HepG2 (cell line): ENCODE measurements around the gene PGAP1. TPM values are rescaled to one million over a fixed set of nuclear protein-coding genes. Genes with fewer than 3 reads are reported as not detected.
A peak's percentile ranks its signal among the peaks of the same experiment; 100 is the strongest.

Source experiments
- ARNT2 ChIP-seq: sonication (generic); formaldehyde crosslinking; IDR thresholded peaks from 2 replicates; pipeline ENCODE4 v1.8.0; 2022; ENCODE audit warnings: mild to moderate bottlenecking, low read depth, missing genetic modification reagents, moderate library complexity
- ATF6 ChIP-seq: sonication (generic); formaldehyde crosslinking; conservative IDR thresholded peaks from 2 replicates; pipeline ENCODE4 v1.4.0; 2020; ENCODE audit warnings: missing genetic modification reagents
- CBX1 ChIP-seq: IDR thresholded peaks from one replicate; pipeline ENCODE4 v1.6.1; 2016; ENCODE audit warnings: antibody characterized with exemption, low read depth
- KIAA2018 ChIP-seq: sonication (generic); formaldehyde crosslinking; IDR thresholded peaks from 2 replicates; pipeline ENCODE4 v1.5.0; 2020; ENCODE audit warnings: mild to moderate bottlenecking, missing genetic modification reagents, borderline replicate concordance
- PAWR ChIP-seq: sonication (generic); formaldehyde crosslinking; IDR thresholded peaks from 2 replicates; pipeline ENCODE4 v1.4.0; 2020; ENCODE audit warnings: missing genetic modification reagents, mild to moderate bottlenecking, borderline replicate concordance
- POLR2A ChIP-seq, 2 experiments: IDR thresholded peaks; 2 replicates each; pipeline ENCODE4 v1.6.1; 2011; ENCODE audit warnings: low read depth in 2 of 2, low read length in 2 of 2, mild to moderate bottlenecking in 1 of 2, moderate library complexity in 1 of 2; ENCODE audit not compliant: insufficient read depth in 1 of 2
- REPIN1 ChIP-seq: sonication (generic); formaldehyde crosslinking; IDR thresholded peaks from 2 replicates; pipeline ENCODE4 v1.8.0; 2022; ENCODE audit warnings: missing genetic modification reagents, low read depth, mild to moderate bottlenecking, borderline replicate concordance
- SIN3A ChIP-seq: IDR thresholded peaks from 2 replicates; pipeline ENCODE4 v1.6.1; 2011; ENCODE audit warnings: low read depth, mild to moderate bottlenecking, control low read depth, low read length, borderline replicate concordance
- SOX5 ChIP-seq: IDR thresholded peaks from 2 replicates; pipeline ENCODE4 v1.6.1; 2016; ENCODE audit warnings: borderline replicate concordance
- THAP11 ChIP-seq: IDR thresholded peaks from 2 replicates; pipeline ENCODE4 v1.6.1; 2016; ENCODE audit warnings: missing biosample characterization, missing genetic modification reagents
- THYN1 ChIP-seq: sonication (generic); formaldehyde crosslinking; IDR thresholded peaks from 2 replicates; pipeline ENCODE4 v1.8.1; 2023; ENCODE audit warnings: low read depth, mild to moderate bottlenecking, moderate library complexity, missing genetic modification reagents, borderline replicate concordance
- TRAFD1 ChIP-seq: sonication (generic); formaldehyde crosslinking; IDR thresholded peaks from 2 replicates; pipeline ENCODE4 v1.5.1; 2020; ENCODE audit warnings: missing genetic modification reagents, mild to moderate bottlenecking, borderline replicate concordance
- TSC22D2 ChIP-seq: sonication (generic); formaldehyde crosslinking; IDR thresholded peaks from 2 replicates; pipeline ENCODE4 v1.5.1; 2020; ENCODE audit warnings: missing genetic modification reagents, mild to moderate bottlenecking, borderline replicate concordance
- YY1 ChIP-seq: IDR thresholded peaks from 2 replicates; pipeline ENCODE4 v1.6.1; 2011; ENCODE audit warnings: low read length, low read depth, moderate library complexity, mild to moderate bottlenecking; ENCODE audit not compliant: insufficient read depth, insufficient replicate concordance
- ZBTB7A ChIP-seq: sonication (generic); formaldehyde crosslinking; IDR thresholded peaks from 2 replicates; pipeline ENCODE4 v1.8.0; 2022; ENCODE audit warnings: mild to moderate bottlenecking, missing genetic modification reagents
- ZNF343 ChIP-seq: sonication (generic); formaldehyde crosslinking; IDR thresholded peaks from 2 replicates; pipeline ENCODE4 v1.4.0; 2020; ENCODE audit warnings: mild to moderate bottlenecking, missing genetic modification reagents
- ZNF367 ChIP-seq: sonication (generic); formaldehyde crosslinking; IDR thresholded peaks from 2 replicates; pipeline ENCODE4 v1.4.0; 2020; ENCODE audit warnings: missing genetic modification reagents, borderline replicate concordance
- polyA plus RNA-seq, 8 experiments: library from polyadenylated mRNA; depleted of rRNA in 3 of 8; stranded (reverse) in 7 of 8; unstranded in 1 of 8; fragments of >200 nt; fragmentation: Illumina TruSeq in 4 of 8; extraction: Trizol in 4 of 8; gene quantifications; 2 replicates each; pipeline versions ENCODE4 v1.2.1 to v1.2.3, GENCODE V29; 2011 to 2016; ENCODE audit warnings: low read depth in 4 of 8, missing spikeins in 1 of 8, mixed read lengths in 1 of 8; ENCODE audit not compliant: insufficient read depth in 1 of 8
- total RNA-seq, 5 experiments: library from RNA; depleted of rRNA; stranded (reverse); fragments of >200 nt; fragmentation: Illumina TruSeq; extraction: Trizol; gene quantifications; 2 replicates each; pipeline ENCODE4 v1.2.3, GENCODE V29; 2016; ENCODE audit warnings: low read depth in 1 of 5

The PGAP1 gene
- total and polyA plus RNA-seq, 2 of the 13 experiments (the other 11 are each of a cell fraction or from before 2014, with no cell fraction given): 4.1 to 6.4 TPM

GRCh38 chr2:196926562-196927375 lies at the start of gene PGAP1 (continued):
- TF ChIP-seq TRAFD1 (CRISPR knock-in tag) (no peak), ARNT2 (CRISPR knock-in tag) (peak; percentile 95), KIAA2018 (no peak), PAWR (CRISPR knock-in tag) (no peak), SOX5 (peak; percentile 8; the same call in 1 of the 2 replicates), POLR2A (IDR thresholded peaks at IDR 0.05; ENCODE audit: insufficient read depth in 1 of 2, low read depth in 2 of 2, low read length in 2 of 2) (peak; percentile 54 to 74; a peak in 3 of 4 replicates), THYN1 (CRISPR knock-in tag) (no peak), ZNF367 (CRISPR knock-in tag) (no peak; the same call in 1 of the 2 replicates), YY1 (peak; percentile 82), CBX1 (no peak), ZBTB7A (CRISPR knock-in tag) (peak; percentile 72), THAP11 (CRISPR knock-in tag) (peak; percentile 70), ZNF343 (CRISPR knock-in tag) (peak; percentile 35; the same call in 1 of the 2 replicates), TSC22D2 (CRISPR knock-in tag) (no peak), ATF6 (CRISPR knock-in tag) (0 out of 2 replicates have a peak, but pooled peaks have one; percentile 58), REPIN1 (CRISPR knock-in tag) (no peak; the same call in 1 of the 2 replicates), SIN3A (peak; percentile 79; the same call in 1 of the 2 replicates)
